ENCODE data around the gene BEST1. TPM values are rescaled to one million over a fixed set of nuclear protein-coding genes. Genes with fewer than 3 reads are reported as not detected.

Gene BEST1
- total and polyA plus RNA-seq, 2 of the 13 experiments (the other 11 are each of a cell fraction or from before 2014, with no cell fraction given), result 0.09 to 0.65 TPM

GRCh38 chr11:61923166-61924063 lies 26.7 kb upstream of the BEST1 start (continued):
- TF ChIP-seq IRX3 (CRISPR knock-in tag; IDR thresholded peaks at IDR 0.05; ENCODE audit: borderline replicate concordance, low read depth) (no peak), MED13 (CRISPR knock-in tag; IDR thresholded peaks at IDR 0.05) (no peak), CBX5 (CRISPR knock-in tag; IDR thresholded peaks at IDR 0.05; ENCODE audit: borderline replicate concordance) (no peak), SALL1 (CRISPR knock-in tag; IDR thresholded peaks at IDR 0.05) (peak; percentile 88), ZNF253 (CRISPR knock-in tag; IDR thresholded peaks at IDR 0.05; ENCODE audit: borderline replicate concordance) (no peak), DBP (CRISPR knock-in tag; IDR thresholded peaks at IDR 0.05; ENCODE audit: not compliant biosample characterization) (no peak), ELF1 (CRISPR knock-in tag; IDR thresholded peaks at IDR 0.05) (peak; percentile 57; the same call in 1 of the 2 replicates), MIER3 (CRISPR knock-in tag; IDR thresholded peaks at IDR 0.05; ENCODE audit: borderline replicate concordance) (peak; percentile 27; the same call in 1 of the 2 replicates), KLF11 (CRISPR knock-in tag; IDR thresholded peaks at IDR 0.05) (no peak), KDM3A (CRISPR knock-in tag; IDR thresholded peaks at IDR 0.05; ENCODE audit: low read depth) (peak; percentile 47; the same call in 1 of the 2 replicates), ZNF407 (CRISPR knock-in tag; IDR thresholded peaks at IDR 0.05; ENCODE audit: not compliant biosample characterization) (no peak), TBX2 (CRISPR knock-in tag; IDR thresholded peaks at IDR 0.05; ENCODE audit: borderline replicate concordance) (peak; percentile 82), SMARCC2 (IDR thresholded peaks at IDR 0.05) (no peak), IKZF5 (CRISPR knock-in tag; IDR thresholded peaks at IDR 0.05) (0 out of 2 replicates have a peak, but pooled peaks have one; percentile 23), PRPF4 (IDR thresholded peaks at IDR 0.05; ENCODE audit: low read depth, low read length, poor library complexity, severe bottlenecking) (no peak), RORA (CRISPR knock-in tag; IDR thresholded peaks at IDR 0.05) (no peak), ZNF781 (CRISPR knock-in tag; IDR thresholded peaks at IDR 0.05; ENCODE audit: borderline replicate concordance, not compliant biosample characterization) (peak; percentile 63), HOXA7 (CRISPR knock-in tag; IDR thresholded peaks at IDR 0.05) (no peak), ZNF274 (CRISPR knock-in tag; IDR thresholded peaks at IDR 0.05) (0 out of 2 replicates have a peak, but pooled peaks have one; percentile 66)
